H9 (cell line): ENCODE data around the gene TBC1D23. TPM values are rescaled to one million over a fixed set of nuclear protein-coding genes. Genes with fewer than 3 reads are reported as not detected.

ENCODE experiments used
- DNase-seq: peaks from one replicate; pipeline ENCODE4 v3.0.0-alpha.2; 2017
- H2AFZ ChIP-seq: one replicate; pipeline ENCODE4 v1.6.1; 2013; ENCODE audit warnings: mild to moderate bottlenecking, low read length, control low read depth, moderate library complexity
- H2AK5ac ChIP-seq: 2 replicates; pipeline ENCODE4 v1.6.1; 2013; ENCODE audit warnings: low read length, control low read depth, mixed read lengths; ENCODE audit not compliant: insufficient read length
- H2BK120ac ChIP-seq: one replicate; pipeline ENCODE4 v1.6.1; 2013; ENCODE audit warnings: low read depth, mild to moderate bottlenecking, low read length, control low read depth, inconsistent platforms; ENCODE audit not compliant: poor library complexity, severe bottlenecking
- H2BK12ac ChIP-seq: 2 replicates; pipeline ENCODE4 v1.6.1; 2013; ENCODE audit warnings: low read length, control low read depth, mixed read lengths, low read depth; ENCODE audit not compliant: insufficient read length
- H2BK15ac ChIP-seq: 2 replicates; pipeline ENCODE4 v1.6.1; 2013; ENCODE audit warnings: low read depth, low read length, control low read depth
- H2BK20ac ChIP-seq: one replicate; pipeline ENCODE4 v1.6.1; 2013; ENCODE audit warnings: low read depth, mild to moderate bottlenecking, low read length, control low read depth, inconsistent platforms; ENCODE audit not compliant: poor library complexity, severe bottlenecking
- H2BK5ac ChIP-seq: 2 replicates; pipeline ENCODE4 v1.6.1; 2013; ENCODE audit warnings: low read length, control low read depth, mixed read lengths; ENCODE audit not compliant: insufficient read length
- H3K14ac ChIP-seq: 2 replicates; pipeline ENCODE4 v1.6.1; 2013; ENCODE audit warnings: low read length, control low read depth; ENCODE audit not compliant: insufficient read depth
- H3K18ac ChIP-seq: 2 replicates; pipeline ENCODE4 v1.6.1; 2013; ENCODE audit warnings: low read depth, mild to moderate bottlenecking, mixed read lengths, low read length, control low read depth; ENCODE audit not compliant: insufficient read length
- H3K23ac ChIP-seq: 2 replicates; pipeline ENCODE4 v1.6.1; 2013; ENCODE audit warnings: low read length, control low read depth, mixed read lengths, low read depth; ENCODE audit not compliant: insufficient read length
- H3K23me2 ChIP-seq: 2 replicates; pipeline ENCODE4 v1.6.1; 2013; ENCODE audit warnings: low read depth, mild to moderate bottlenecking, mixed read lengths, low read length, control low read depth; ENCODE audit not compliant: insufficient read length, poor library complexity, severe bottlenecking
- H3K27ac ChIP-seq: 2 replicates; pipeline ENCODE4 v1.5.1; 2013; ENCODE audit warnings: low read length, control low read depth, mixed read lengths, low read depth; ENCODE audit not compliant: insufficient read length
- H3K27me3 ChIP-seq: 2 replicates; pipeline ENCODE4 v1.6.1; 2013; ENCODE audit warnings: low read length, control low read depth, inconsistent platforms; ENCODE audit not compliant: insufficient read depth
- H3K4ac ChIP-seq: 2 replicates; pipeline ENCODE4 v1.6.1; 2013; ENCODE audit warnings: low read depth, mild to moderate bottlenecking, control low read depth, inconsistent platforms, low read length, moderate library complexity
- H3K4me1 ChIP-seq: 2 replicates; pipeline ENCODE4 v1.6.1; 2013; ENCODE audit warnings: low read length, control low read depth, inconsistent platforms; ENCODE audit not compliant: insufficient read depth
- H3K4me2 ChIP-seq: 2 replicates; pipeline ENCODE4 v1.6.1; 2013; ENCODE audit warnings: low read length, control low read depth, mixed read lengths; ENCODE audit not compliant: insufficient read length, insufficient read depth
- H3K56ac ChIP-seq: 2 replicates; pipeline ENCODE4 v1.6.1; 2013; ENCODE audit warnings: low read depth, mild to moderate bottlenecking, mixed read lengths, low read length, control low read depth; ENCODE audit not compliant: insufficient read length
- H3K79me1 ChIP-seq: 2 replicates; pipeline ENCODE4 v1.6.1; 2013; ENCODE audit warnings: low read depth, mild to moderate bottlenecking, moderate library complexity, low read length, control low read depth, inconsistent platforms; ENCODE audit not compliant: insufficient read depth, poor library complexity, severe bottlenecking
- H3K79me2 ChIP-seq: 2 replicates; pipeline ENCODE4 v1.6.1; 2013; ENCODE audit warnings: low read length, control low read depth, inconsistent platforms; ENCODE audit not compliant: insufficient read depth
- H3K9ac ChIP-seq: 2 replicates; pipeline ENCODE4 v1.6.1; 2013; ENCODE audit warnings: low read length, control low read depth, mixed read lengths; ENCODE audit not compliant: insufficient read length; ENCODE audit errors: extremely low read depth
- H3K9me3 ChIP-seq: one replicate; pipeline ENCODE4 v1.6.1; 2013; ENCODE audit warnings: low read depth, low read length, inconsistent platforms; ENCODE audit not compliant: control insufficient read depth
- H3T11ph ChIP-seq: one replicate; pipeline ENCODE4 v1.6.1; 2013; ENCODE audit warnings: mild to moderate bottlenecking, low read length, control low read depth, inconsistent platforms
- H4K20me1 ChIP-seq: one replicate; pipeline ENCODE4 v1.6.1; 2013; ENCODE audit not compliant: control insufficient read depth, insufficient read length, insufficient read depth
- H4K5ac ChIP-seq: 2 replicates; pipeline ENCODE4 v1.6.1; 2013; ENCODE audit warnings: low read depth, mild to moderate bottlenecking, mixed read lengths, low read length, control low read depth; ENCODE audit not compliant: insufficient read length
- H4K8ac ChIP-seq: replicated peaks from 2 replicates; pipeline ENCODE4 v1.6.1; 2013; ENCODE audit warnings: low read length, control low read depth, mixed read lengths, low read depth; ENCODE audit not compliant: insufficient read length
- H4K91ac ChIP-seq: 2 replicates; pipeline ENCODE4 v1.6.1; 2013; ENCODE audit warnings: low read depth, mild to moderate bottlenecking, moderate library complexity, mixed read lengths, low read length, control low read depth; ENCODE audit not compliant: insufficient read length
- H3K27ac Mint-ChIP-seq, 3 experiments: 2 replicates in 2 of 3; 3 replicates in 1 of 3; pipeline ENCODE4 v1.8.0; 2020 to 2021; ENCODE audit warnings: mixed read lengths in 3 of 3, mild to moderate bottlenecking in 1 of 3, moderate library complexity in 1 of 3
- H3K27me3 Mint-ChIP-seq: 2 replicates; pipeline ENCODE4 v1.8.0; 2021; ENCODE audit warnings: low read depth, mild to moderate bottlenecking, moderate library complexity, mixed read lengths
- H3K36me3 Mint-ChIP-seq, 3 experiments: 2 replicates in 2 of 3; 3 replicates in 1 of 3; pipeline ENCODE4 v1.8.0; 2020 to 2021; ENCODE audit warnings: low read depth in 3 of 3, mixed read lengths in 3 of 3; ENCODE audit not compliant: insufficient read depth in 1 of 3
- H3K4me1 Mint-ChIP-seq, 2 experiments: 2 replicates each; pipeline ENCODE4 v1.8.0; 2020; ENCODE audit warnings: mixed read lengths in 2 of 2
- H3K4me3 Mint-ChIP-seq, 2 experiments: 2 replicates in 1 of 2; 3 replicates in 1 of 2; pipeline ENCODE4 v1.8.0; 2020 to 2021; ENCODE audit warnings: mild to moderate bottlenecking in 2 of 2, mixed read lengths in 2 of 2, moderate library complexity in 1 of 2
- H3K9me3 Mint-ChIP-seq, 2 experiments: 2 replicates in 1 of 2; 3 replicates in 1 of 2; pipeline ENCODE4 v1.8.0; 2020; ENCODE audit warnings: mild to moderate bottlenecking in 2 of 2, mixed read lengths in 2 of 2, moderate library complexity in 1 of 2
- CTCF ChIP-seq: fragments of 200-600 bp; sonication (generic); conservative IDR thresholded peaks from 3 replicates; pipeline ENCODE4 v1.8.0; 2021; ENCODE audit warnings: antibody characterized with exemption, mild to moderate bottlenecking
- WGBS: extraction: QIAGEN DNeasy Blood & Tissue Kit; methylation state at CpG from one replicate; pipeline ENCODE4 v1.1.7; 2013; ENCODE audit warnings: missing lambda C conversion rate, low lambda C conversion rate, mixed read lengths; ENCODE audit not compliant: insufficient read length; ENCODE audit errors: extremely low coverage; 5-methylcytosine and 5-hydroxymethylcytosine counted together
- total RNA-seq: library from RNA; stranded (reverse); gene quantifications from 2 replicates; pipeline ENCODE4 v1.2.1, GENCODE V29; 2021

TBC1D23 gene
- total RNA-seq, 1 experiment from 2014 or later, result 37.1 TPM

- Histone ChIP-seq H2BK20ac (no peak overlapping the region), H3K27ac (no peak overlapping the region)
Measured at GRCh38 chr3:100299016-100299415, 38.2 kb downstream of the TBC1D23 start.

More at GRCh38 chr3:100299016-100299415, 38.2 kb downstream of the TBC1D23 start:
- DNase-seq, result no peak
- no peaks in the 10 kb centered on the region for H4K20me1 ChIP-seq
- no peak overlapping the region for H2BK15ac ChIP-seq
- H2AK5ac ChIP-seq, result no peak overlapping the region
- no peak overlapping the region for H2BK120ac ChIP-seq
- H3K36me3 Mint-ChIP-seq, result peaks cover 1 to 45% (median 23%) of the 10 kb centered on the region in 3 experiments; a peak in 6 of 7 replicates
- H3K27ac Mint-ChIP-seq, result no peak overlapping the region
- H3K56ac ChIP-seq, result no peak overlapping the region
- H3K9me3 ChIP-seq, result no peaks in the 10 kb centered on the region
- TF ChIP-seq CTCF, result no peak
- H3K18ac ChIP-seq, result no peak overlapping the region
- H2BK12ac ChIP-seq, result no peak overlapping the region
- no peak overlapping the region for H2BK5ac ChIP-seq
- H3K9ac ChIP-seq, result no peak overlapping the region
- no peaks in the 10 kb centered on the region for H3K79me1 ChIP-seq
- no peak overlapping the region for H3K4ac ChIP-seq
- no peak overlapping the region for H3K4me2 ChIP-seq
- H3K23ac ChIP-seq, result no peak overlapping the region
- H4K5ac ChIP-seq, result no peak overlapping the region
- no peaks in the 10 kb centered on the region for H3K9me3 Mint-ChIP-seq
- no peak overlapping the region for H3K14ac ChIP-seq
- no peak overlapping the region for H4K91ac ChIP-seq
- no peaks in the 10 kb centered on the region for H3K4me1 ChIP-seq
- no peak overlapping the region for H4K8ac ChIP-seq
- no peak overlapping the region for H3T11ph ChIP-seq
- H3K27me3 ChIP-seq, result no peaks in the 10 kb centered on the region
- no peaks in the 10 kb centered on the region for H3K23me2 ChIP-seq
- H3K4me1 Mint-ChIP-seq, result no peaks in the 10 kb centered on the region
- H2AFZ ChIP-seq, result no peak overlapping the region
- no CpG with 5 or more reads among the region's 4 CpGs for WGBS
- H3K4me3 Mint-ChIP-seq, result no peak overlapping the region
- no peaks in the 10 kb centered on the region for H3K79me2 ChIP-seq
- H3K27me3 Mint-ChIP-seq, result no peaks in the 10 kb centered on the region
